Keratinocyte (primary cell): ENCODE data around the gene WBP4. TPM values are rescaled to one million over a fixed set of nuclear protein-coding genes. Genes with fewer than 3 reads are reported as not detected.

Experiments used
- DNase-seq: peaks from one replicate; pipeline ENCODE4 v3.0.0-alpha.2; 2011; ENCODE audit warnings: low read depth, missing footprints, low spot score
- FAIRE-seq: peaks from 2 replicates; lab custom pipeline; 2011; peaks lifted over from hg19 to GRCh38; lab: Jason Lieb, UNC
- H2AFZ ChIP-seq: 2 replicates; pipeline ENCODE4 v1.6.0; 2012; ENCODE audit warnings: low read length, control low read depth, inconsistent platforms; ENCODE audit not compliant: control insufficient read depth
- H3K27ac ChIP-seq: 2 replicates; pipeline ENCODE4 v1.5.1; 2011; ENCODE audit warnings: low read length; ENCODE audit not compliant: control insufficient read depth, insufficient read depth
- H3K27me3 ChIP-seq: 3 replicates; pipeline ENCODE4 v1.6.0; 2011; ENCODE audit warnings: low read length; ENCODE audit not compliant: control insufficient read depth, insufficient read depth; ENCODE audit errors: extremely low read depth
- H3K36me3 ChIP-seq, 2 experiments: 2 replicates in 1 of 2; 3 replicates in 1 of 2; pipeline ENCODE4 v1.5.1; 2011; ENCODE audit warnings: low read length in 2 of 2, mild to moderate bottlenecking in 1 of 2; ENCODE audit not compliant: control insufficient read depth in 2 of 2, insufficient read depth in 2 of 2; ENCODE audit errors: extremely low read depth in 1 of 2
- H3K4me1 ChIP-seq: 3 replicates; pipeline ENCODE4 v1.5.1; 2011; ENCODE audit warnings: low read length; ENCODE audit not compliant: control insufficient read depth, insufficient read depth; ENCODE audit errors: extremely low read depth
- H3K4me2 ChIP-seq: 3 replicates; pipeline ENCODE4 v1.6.0; 2011; ENCODE audit warnings: low read depth, low read length; ENCODE audit not compliant: control insufficient read depth, insufficient read depth; ENCODE audit errors: extremely low read depth
- H3K4me3 ChIP-seq, 3 experiments: fragments of 200-600 bp in 1 of 3; sonication (generic) in 1 of 3; 2 replicates in 2 of 3; 3 replicates in 1 of 3; pipeline ENCODE4 v1.5.1; 2011 to 2016; ENCODE audit warnings: low read length in 3 of 3, mild to moderate bottlenecking in 3 of 3, control low read depth in 2 of 3, inconsistent platforms in 1 of 3, low read depth in 1 of 3, mixed read lengths in 1 of 3, mixed run types in 1 of 3, moderate library complexity in 1 of 3; ENCODE audit not compliant: control insufficient read depth in 2 of 3, insufficient read depth in 2 of 3; ENCODE audit errors: extremely low read depth in 1 of 3
- H3K79me2 ChIP-seq: 2 replicates; pipeline ENCODE4 v1.6.0; 2012; ENCODE audit warnings: low read length; ENCODE audit not compliant: control insufficient read depth, insufficient read depth
- H3K9ac ChIP-seq: 3 replicates; pipeline ENCODE4 v1.6.0; 2011; ENCODE audit warnings: low read length; ENCODE audit not compliant: control insufficient read depth, insufficient read depth; ENCODE audit errors: extremely low read depth
- H3K9me1 ChIP-seq: 3 replicates; pipeline ENCODE4 v1.6.0; 2011; ENCODE audit warnings: low read length; ENCODE audit not compliant: control insufficient read depth, insufficient read depth; ENCODE audit errors: extremely low read depth
- H3K9me3 ChIP-seq: 2 replicates; pipeline ENCODE4 v1.5.1; 2012; ENCODE audit warnings: low read depth, low read length; ENCODE audit not compliant: control insufficient read depth
- H4K20me1 ChIP-seq: 3 replicates; pipeline ENCODE4 v1.6.0; 2011; ENCODE audit warnings: low read length; ENCODE audit not compliant: control insufficient read depth, insufficient read depth; ENCODE audit errors: extremely low read depth
- EZH2 ChIP-seq: IDR thresholded peaks from one replicate; pipeline ENCODE4 v1.6.1; 2012; ENCODE audit warnings: inconsistent platforms, mild to moderate bottlenecking, low read length, moderate library complexity
- dilution Hi-C: fragments of 300-500 bp; cut with MboI; formaldehyde crosslinking; loops from one replicate; pipeline ENCODE4 v1.7.0; 2020; ENCODE audit warnings: low sequenced_read_pairs; ENCODE audit not compliant: extremely low pct_ligation_motif_present
- polyA minus RNA-seq, 3 experiments: library from RNA; depleted of rRNA, polyadenylated mRNA; stranded (reverse); fragments of >200 nt; gene quantifications; 1 replicate in 1 of 3; 2 replicates in 1 of 3; 3 replicates in 1 of 3; pipeline ENCODE4 v1.2.3, GENCODE V29; 2011
- polyA plus RNA-seq, 5 experiments: library from polyadenylated mRNA; depleted of rRNA in 3 of 5; stranded (reverse) in 3 of 5; stranded (forward) in 1 of 5; unstranded in 1 of 5; fragments of >200 nt; gene quantifications; 1 replicate in 1 of 5; 2 replicates in 3 of 5; 3 replicates in 1 of 5; pipeline versions ENCODE4 v1.2.1 to v1.2.3, GENCODE V29; 2011 to 2012; ENCODE audit warnings: missing spikeins in 2 of 5, low read depth in 1 of 5, low replicate concordance in 1 of 5
- TF ChIP-seq, protein P1 (sequence below), 3 experiments: IDR thresholded peaks in 1 of 3; conservative IDR thresholded peaks in 1 of 3; optimal IDR thresholded peaks in 1 of 3; 2 replicates in 2 of 3; 3 replicates in 1 of 3; pipeline versions ENCODE3 to v1.5.1; 2011; ENCODE audit warnings: low read length in 3 of 3, mild to moderate bottlenecking in 3 of 3, moderate library complexity in 2 of 3, control low read depth in 1 of 3, inconsistent platforms in 1 of 3; ENCODE audit not compliant: insufficient read depth in 2 of 3; ENCODE audit errors: extremely low read depth in 1 of 3

The WBP4 gene, protein sequence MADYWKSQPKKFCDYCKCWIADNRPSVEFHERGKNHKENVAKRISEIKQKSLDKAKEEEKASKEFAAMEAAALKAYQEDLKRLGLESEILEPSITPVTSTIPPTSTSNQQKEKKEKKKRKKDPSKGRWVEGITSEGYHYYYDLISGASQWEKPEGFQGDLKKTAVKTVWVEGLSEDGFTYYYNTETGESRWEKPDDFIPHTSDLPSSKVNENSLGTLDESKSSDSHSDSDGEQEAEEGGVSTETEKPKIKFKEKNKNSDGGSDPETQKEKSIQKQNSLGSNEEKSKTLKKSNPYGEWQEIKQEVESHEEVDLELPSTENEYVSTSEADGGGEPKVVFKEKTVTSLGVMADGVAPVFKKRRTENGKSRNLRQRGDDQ
- polyA plus RNA-seq (5.9 to 13.5 TPM (median 9.3 TPM) in 3 replicates), polyA minus RNA-seq (0.33 to 3.1 TPM (median 0.66 TPM) in 3 replicates)
- polyA plus RNA-seq (2011; ENCODE audit: low read depth): 14.1 TPM
- polyA plus RNA-seq (2011; cell fraction: cytosol; rRNA removed): 6.5 and 9.7 TPM in 2 replicates
- polyA plus RNA-seq (2011; cell fraction: nucleus; rRNA removed): 7.0 and 11.7 TPM in 2 replicates
- 9.5 and 13.8 TPM in 2 replicates for polyA plus RNA-seq (2012; ENCODE audit: low replicate concordance)
- 3.6 TPM for polyA minus RNA-seq (2011; cell fraction: cytosol; rRNA and poly(A)+ RNA removed)
- 1.7 and 4.0 TPM in 2 replicates for polyA minus RNA-seq (2011; cell fraction: nucleus; rRNA and poly(A)+ RNA removed)

GRCh38 chr13:41061075-41061913 lies at the start of gene WBP4:
WBP4 (plus strand) TSS chr13:41061509; CDS start chr13:41061674, 165 bp downstream.
- H3K9me3 ChIP-seq: no peaks in the 10 kb centered on the region
- H3K9ac ChIP-seq: peak within 1 kb of the TSS; percentile 99
- H3K27ac ChIP-seq: peak within 1 kb of the TSS; percentile 99
- peaks cover 0 to 13% of the 10 kb centered on the region in 2 experiments for H3K36me3 ChIP-seq
- H3K4me2 ChIP-seq: peak within 1 kb of the TSS; percentile 98
- no peaks in the 10 kb centered on the region for H3K27me3 ChIP-seq
- DNase-seq: peak; percentile 80
- H3K4me1 ChIP-seq: peaks cover 21% of the 10 kb centered on the region
- TF ChIP-seq EZH2: no peak
- TF ChIP-seq, protein P1, sequence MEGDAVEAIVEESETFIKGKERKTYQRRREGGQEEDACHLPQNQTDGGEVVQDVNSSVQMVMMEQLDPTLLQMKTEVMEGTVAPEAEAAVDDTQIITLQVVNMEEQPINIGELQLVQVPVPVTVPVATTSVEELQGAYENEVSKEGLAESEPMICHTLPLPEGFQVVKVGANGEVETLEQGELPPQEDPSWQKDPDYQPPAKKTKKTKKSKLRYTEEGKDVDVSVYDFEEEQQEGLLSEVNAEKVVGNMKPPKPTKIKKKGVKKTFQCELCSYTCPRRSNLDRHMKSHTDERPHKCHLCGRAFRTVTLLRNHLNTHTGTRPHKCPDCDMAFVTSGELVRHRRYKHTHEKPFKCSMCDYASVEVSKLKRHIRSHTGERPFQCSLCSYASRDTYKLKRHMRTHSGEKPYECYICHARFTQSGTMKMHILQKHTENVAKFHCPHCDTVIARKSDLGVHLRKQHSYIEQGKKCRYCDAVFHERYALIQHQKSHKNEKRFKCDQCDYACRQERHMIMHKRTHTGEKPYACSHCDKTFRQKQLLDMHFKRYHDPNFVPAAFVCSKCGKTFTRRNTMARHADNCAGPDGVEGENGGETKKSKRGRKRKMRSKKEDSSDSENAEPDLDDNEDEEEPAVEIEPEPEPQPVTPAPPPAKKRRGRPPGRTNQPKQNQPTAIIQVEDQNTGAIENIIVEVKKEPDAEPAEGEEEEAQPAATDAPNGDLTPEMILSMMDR (optimal IDR thresholded peaks at IDR 0.05 in 1 of 3, IDR thresholded peaks at IDR 0.05 in 1 of 3, conservative IDR thresholded peaks at IDR 0.05 in 1 of 3; ENCODE audit: extremely low read depth in 1 of 3, insufficient read depth in 2 of 3, low read length in 3 of 3): peak; percentile 13 to 43 (median 27)
- no peak for FAIRE-seq
- H3K79me2 ChIP-seq: peaks cover 61% of the 10 kb centered on the region
- H2AFZ ChIP-seq: peak within 1 kb of the TSS; percentile 99
- dilution Hi-C loops: no loop called here
- H4K20me1 ChIP-seq: no peaks in the 10 kb centered on the region
- no peaks in the 10 kb centered on the region for H3K9me1 ChIP-seq
- H3K4me3 ChIP-seq: peak within 1 kb of the TSS; percentile 89 to 91 (median 90)

DNA sequence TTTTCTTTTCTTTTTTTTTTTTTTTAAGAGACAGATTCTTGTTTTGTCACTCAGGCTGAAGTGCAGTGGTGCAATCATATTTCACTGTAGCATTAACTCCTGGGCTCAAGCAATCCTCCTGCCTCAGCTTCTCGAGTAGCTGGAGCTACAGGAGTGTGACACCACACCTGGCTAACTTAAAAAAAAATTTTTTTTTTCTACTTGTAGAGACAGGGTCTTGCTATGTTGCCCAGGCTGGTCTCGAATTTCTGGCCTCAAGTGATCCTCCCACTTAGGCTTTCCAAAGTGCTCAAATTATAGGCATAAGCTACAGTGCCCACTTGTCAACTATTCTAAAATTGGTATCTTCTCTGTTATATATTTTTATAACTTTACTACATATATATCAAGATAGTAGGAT lies 48.8 kb upstream of the WBP4 start:
- no peak overlapping the region for H3K9ac ChIP-seq
- no peaks in the 10 kb centered on the region for H3K9me3 ChIP-seq
- peaks cover 24% of the 10 kb centered on the region for H3K4me1 ChIP-seq
- H3K27me3 ChIP-seq: no peaks in the 10 kb centered on the region
- H3K4me2 ChIP-seq: no peak overlapping the region
- peaks cover 88% of the 10 kb centered on the region for H3K79me2 ChIP-seq
- H2AFZ ChIP-seq: no peak overlapping the region
- no peak overlapping the region for H3K27ac ChIP-seq
- peaks cover 3 to 10% of the 10 kb centered on the region in 2 experiments for H3K36me3 ChIP-seq
- dilution Hi-C loops: no loop called here
- no peak for TF ChIP-seq EZH2
- TF ChIP-seq, protein P1 (optimal IDR thresholded peaks at IDR 0.05 in 1 of 3, IDR thresholded peaks at IDR 0.05 in 1 of 3, conservative IDR thresholded peaks at IDR 0.05 in 1 of 3; ENCODE audit: extremely low read depth in 1 of 3, insufficient read depth in 2 of 3, low read length in 3 of 3): no peak
- H3K4me3 ChIP-seq: no peak overlapping the region
- FAIRE-seq (no peak), DNase-seq (no peak)
- peaks cover 5% of the 10 kb centered on the region for H4K20me1 ChIP-seq
- no peaks in the 10 kb centered on the region for H3K9me1 ChIP-seq
